SU-DHL-6 (cell line): ENCODE measurements around the gene STK11.
"Not testable (repeated sequence)": the region's sequence is repeated elsewhere in the genome, so short reads cannot be mapped to it uniquely, and the experiment has no call there.

ENCODE experiments used
- H2AFZ ChIP-seq: fragments of 200-600 bp; sonication (generic); 2 replicates; pipeline ENCODE4 v1.6.1; 2014; ENCODE audit warnings: low read depth, mild to moderate bottlenecking, moderate library complexity, mixed read lengths, antibody characterized with exemption, low read length; ENCODE audit not compliant: severe bottlenecking
- H3F3A ChIP-seq: fragments of 200-600 bp; shearing (Covaris generic); 2 replicates; pipeline ENCODE4 v1.6.0; 2016; ENCODE audit warnings: antibody characterized with exemption, mild to moderate bottlenecking; ENCODE audit not compliant: insufficient read depth
- H3K27ac ChIP-seq: fragments of 200-600 bp; sonication (generic); 2 replicates; pipeline ENCODE4 v1.5.1; 2016; ENCODE audit warnings: low read depth, mild to moderate bottlenecking, low read length, moderate library complexity, mixed read lengths
- H3K27me3 ChIP-seq: fragments of 200-600 bp; sonication (generic), shearing (Covaris generic); 2 replicates; pipeline ENCODE4 v1.6.0; 2014; ENCODE audit warnings: mild to moderate bottlenecking, low read length
- H3K36me3 ChIP-seq: fragments of 200-600 bp; sonication (generic); 2 replicates; pipeline ENCODE4 v1.6.1; 2014; ENCODE audit warnings: mild to moderate bottlenecking, low read length, mixed read lengths
- H3K4me2 ChIP-seq: fragments of 300-600, 200-600 bp; shearing (Covaris generic), sonication (generic); 2 replicates; pipeline ENCODE4 v1.6.0; 2014; ENCODE audit warnings: low read length, low read depth, mild to moderate bottlenecking; ENCODE audit not compliant: poor library complexity, severe bottlenecking
- H3K4me3 ChIP-seq: fragments of 200-600 bp; sonication (generic); 2 replicates; pipeline ENCODE4 v1.5.1; 2014; ENCODE audit warnings: antibody characterized with exemption, low read length, mild to moderate bottlenecking, mixed read lengths; ENCODE audit not compliant: insufficient read depth, poor library complexity, severe bottlenecking
- H3K79me2 ChIP-seq: fragments of 200-600 bp; sonication (generic); 2 replicates; pipeline ENCODE4 v1.6.1; 2014; ENCODE audit warnings: mild to moderate bottlenecking, low read length, moderate library complexity; ENCODE audit not compliant: insufficient read depth
- H3K9ac ChIP-seq: fragments of 200-600 bp; sonication (generic); 2 replicates; pipeline ENCODE4 v1.7.0; 2014; ENCODE audit warnings: mild to moderate bottlenecking, low read length
- H3K9me2 ChIP-seq: fragments of 200-600 bp; sonication (generic); replicated peaks from 2 replicates; pipeline ENCODE4 v1.6.1; 2014; ENCODE audit warnings: low read length; ENCODE audit not compliant: insufficient read depth
- H3K9me3 ChIP-seq: fragments of 200-600 bp; sonication (generic); 2 replicates; pipeline ENCODE4 v1.6.1; 2014; ENCODE audit warnings: low read length, mixed read lengths; ENCODE audit not compliant: insufficient read depth
- H4K20me1 ChIP-seq: fragments of 200-600 bp; sonication (generic); 2 replicates; pipeline ENCODE4 v1.6.1; 2014; ENCODE audit warnings: low read depth, mild to moderate bottlenecking, antibody characterized with exemption, low read length, moderate library complexity, mixed read lengths
- EZH2phosphoT487 ChIP-seq: fragments of 200-600 bp; sonication (generic), shearing (Covaris generic); conservative IDR thresholded peaks from 2 replicates; pipeline ENCODE4 v1.6.1; 2018; ENCODE audit warnings: mild to moderate bottlenecking, antibody characterized with exemption, low read length, moderate library complexity, mixed read lengths
- TF ChIP-seq, protein P1 (sequence below): fragments of 200-600 bp; sonication (generic); IDR thresholded peaks from one replicate; pipeline ENCODE4 v1.5.1; 2017; ENCODE audit warnings: antibody characterized with exemption, mild to moderate bottlenecking, low read length, moderate library complexity; ENCODE audit not compliant: insufficient read depth, poor library complexity, severe bottlenecking

The STK11 gene

GRCh38 chr19:1199531-1199930 lies 6.0 kb upstream of the STK11 start:
- no peaks in the 10 kb centered on the region for H3K9me3 ChIP-seq
- TF ChIP-seq EZH2phosphoT487, result no peak
- TF ChIP-seq, protein P1, sequence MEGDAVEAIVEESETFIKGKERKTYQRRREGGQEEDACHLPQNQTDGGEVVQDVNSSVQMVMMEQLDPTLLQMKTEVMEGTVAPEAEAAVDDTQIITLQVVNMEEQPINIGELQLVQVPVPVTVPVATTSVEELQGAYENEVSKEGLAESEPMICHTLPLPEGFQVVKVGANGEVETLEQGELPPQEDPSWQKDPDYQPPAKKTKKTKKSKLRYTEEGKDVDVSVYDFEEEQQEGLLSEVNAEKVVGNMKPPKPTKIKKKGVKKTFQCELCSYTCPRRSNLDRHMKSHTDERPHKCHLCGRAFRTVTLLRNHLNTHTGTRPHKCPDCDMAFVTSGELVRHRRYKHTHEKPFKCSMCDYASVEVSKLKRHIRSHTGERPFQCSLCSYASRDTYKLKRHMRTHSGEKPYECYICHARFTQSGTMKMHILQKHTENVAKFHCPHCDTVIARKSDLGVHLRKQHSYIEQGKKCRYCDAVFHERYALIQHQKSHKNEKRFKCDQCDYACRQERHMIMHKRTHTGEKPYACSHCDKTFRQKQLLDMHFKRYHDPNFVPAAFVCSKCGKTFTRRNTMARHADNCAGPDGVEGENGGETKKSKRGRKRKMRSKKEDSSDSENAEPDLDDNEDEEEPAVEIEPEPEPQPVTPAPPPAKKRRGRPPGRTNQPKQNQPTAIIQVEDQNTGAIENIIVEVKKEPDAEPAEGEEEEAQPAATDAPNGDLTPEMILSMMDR, result no peak
- no peaks in the 10 kb centered on the region for H3K36me3 ChIP-seq
- H3K27me3 ChIP-seq, result no peaks in the 10 kb centered on the region
- no peak overlapping the region for H3K4me3 ChIP-seq
- H3K9me2 ChIP-seq, result no peaks in the 10 kb centered on the region
- H3K4me2 ChIP-seq, result no peak overlapping the region
- no peak overlapping the region for H2AFZ ChIP-seq
- H3K27ac ChIP-seq, result no peak overlapping the region
- H3F3A ChIP-seq, result peaks cover 8% of the 10 kb centered on the region
- H3K9ac ChIP-seq, result no peak overlapping the region
- no peaks in the 10 kb centered on the region for H3K79me2 ChIP-seq
- no peaks in the 10 kb centered on the region for H4K20me1 ChIP-seq

GRCh38 chr19:1200614-1201013 lies 5.0 kb upstream of the STK11 start:
- H3K9ac ChIP-seq, H3K36me3 ChIP-seq, H3K27ac ChIP-seq, H3K9me3 ChIP-seq, H2AFZ ChIP-seq, H3K4me3 ChIP-seq, H3K79me2 ChIP-seq, H3K4me2 ChIP-seq, H3K9me2 ChIP-seq, H3F3A ChIP-seq, H3K27me3 ChIP-seq, H4K20me1 ChIP-seq: not testable (repeated sequence)

GRCh38 chr19:1206150-1206863 lies 729 bp downstream of the STK11 start:
- Histone ChIP-seq H3K27ac (peak overlapping the region; percentile 65), H3K4me2 (peak overlapping the region; percentile 87), H4K20me1 (no peaks in the 10 kb centered on the region), H3K9me3 (no peaks in the 10 kb centered on the region), H3K36me3 (no peaks in the 10 kb centered on the region), H3K9me2 (no peaks in the 10 kb centered on the region), H3K79me2 (peaks cover 48% of the 10 kb centered on the region), H3K9ac (peak overlapping the region; percentile 88), H2AFZ (no peak overlapping the region), H3K27me3 (no peaks in the 10 kb centered on the region), H3F3A (peaks cover 13% of the 10 kb centered on the region), H3K4me3 (peak overlapping the region; percentile 74)
- TF ChIP-seq, protein P1, result no peak

DNA sequence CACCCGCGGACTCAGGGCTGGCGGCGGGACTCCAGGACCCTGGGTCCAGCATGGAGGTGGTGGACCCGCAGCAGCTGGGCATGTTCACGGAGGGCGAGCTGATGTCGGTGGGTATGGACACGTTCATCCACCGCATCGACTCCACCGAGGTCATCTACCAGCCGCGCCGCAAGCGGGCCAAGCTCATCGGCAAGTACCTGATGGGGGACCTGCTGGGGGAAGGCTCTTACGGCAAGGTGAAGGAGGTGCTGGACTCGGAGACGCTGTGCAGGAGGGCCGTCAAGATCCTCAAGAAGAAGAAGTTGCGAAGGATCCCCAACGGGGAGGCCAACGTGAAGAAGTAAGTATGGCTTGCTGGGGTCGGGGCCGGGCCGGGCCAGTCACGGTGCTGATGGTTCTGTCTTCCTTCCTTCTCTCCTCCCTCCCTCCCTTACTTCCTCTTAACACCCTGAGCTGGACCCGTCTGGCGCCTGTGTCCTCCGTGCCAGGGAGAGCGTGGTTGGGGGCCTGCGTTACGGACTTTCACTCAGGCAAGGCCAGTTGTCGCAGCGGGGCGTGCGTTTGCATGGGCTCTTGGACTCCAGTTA lies 1.4 kb downstream of the STK11 start:
- Histone ChIP-seq H3K79me2 (peaks cover 54% of the 10 kb centered on the region), H3K27ac (peak overlapping the region; percentile 65), H3K4me3 (peak overlapping the region; percentile 74)

DNA sequence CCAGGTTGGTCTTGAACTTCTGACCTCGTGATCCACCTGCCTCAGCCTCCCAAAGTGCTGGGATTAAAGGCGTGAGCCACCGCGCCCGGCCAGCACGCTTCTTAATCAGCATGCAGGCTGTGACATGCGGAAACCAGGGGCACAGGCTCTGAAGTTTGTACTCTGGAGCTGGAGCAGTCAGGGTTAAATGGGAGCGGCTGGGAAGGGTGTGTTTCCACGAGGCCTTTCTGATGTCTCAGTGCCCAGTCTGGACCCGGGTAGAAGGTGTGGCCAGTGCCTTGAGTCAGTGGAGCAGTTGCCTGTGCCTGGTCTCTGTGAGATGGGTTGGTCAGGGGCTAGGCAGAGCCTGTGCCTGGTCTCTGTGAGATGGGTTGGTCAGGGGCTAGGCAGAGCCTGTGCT lies 3.3 kb downstream of the STK11 start:
- H3K4me2 ChIP-seq, H3K36me3 ChIP-seq, H3K27ac ChIP-seq: not testable (repeated sequence)

More for the DNA sequence above, 1.4 kb downstream of the STK11 start:
- no peaks in the 10 kb centered on the region for H3K27me3 ChIP-seq
- H2AFZ ChIP-seq, result no peak overlapping the region
- no peaks in the 10 kb centered on the region for H3K36me3 ChIP-seq
- no peaks in the 10 kb centered on the region for H3K9me3 ChIP-seq
- H3K9ac ChIP-seq, result peak overlapping the region; percentile 88
- H3K9me2 ChIP-seq, result no peaks in the 10 kb centered on the region
- peaks cover 13% of the 10 kb centered on the region for H3F3A ChIP-seq
- TF ChIP-seq, protein P1, result no peak
- TF ChIP-seq EZH2phosphoT487, result no peak
- H4K20me1 ChIP-seq, result no peaks in the 10 kb centered on the region
- peak overlapping the region; percentile 87 for H3K4me2 ChIP-seq

More for the DNA sequence above, 3.3 kb downstream of the STK11 start:
- H4K20me1 ChIP-seq, H3K9ac ChIP-seq, H3F3A ChIP-seq, H2AFZ ChIP-seq, H3K9me3 ChIP-seq, H3K27me3 ChIP-seq, H3K9me2 ChIP-seq, H3K4me3 ChIP-seq: not testable (repeated sequence)
- H3K79me2 ChIP-seq, result peaks cover 56% of the 10 kb centered on the region
